ENCODE results near the gene ZYX. TPM values are rescaled to one million over a fixed set of nuclear protein-coding genes. Genes with fewer than 3 reads are reported as not detected.
"Not testable (repeated sequence)": the region's sequence is repeated elsewhere in the genome, so short reads cannot be mapped to it uniquely, and the experiment has no call there.

The ZYX gene
- polyA plus RNA-seq, 2 of the 4 experiments (the other 2 are of a cell fraction): 13.3 to 109 TPM

GRCh38 chr7:143419880-143420279 lies 38.7 kb downstream of the ZYX start (continued):
- no peak for TF ChIP-seq CTCF (IDR thresholded peaks at IDR 0.05)
- no peak for TF ChIP-seq PHF8 (IDR thresholded peaks at IDR 0.05; ENCODE audit: borderline replicate concordance, low read depth)
- no peak for TF ChIP-seq E2F6 (IDR thresholded peaks at IDR 0.05; ENCODE audit: borderline replicate concordance, low read depth)

DNA sequence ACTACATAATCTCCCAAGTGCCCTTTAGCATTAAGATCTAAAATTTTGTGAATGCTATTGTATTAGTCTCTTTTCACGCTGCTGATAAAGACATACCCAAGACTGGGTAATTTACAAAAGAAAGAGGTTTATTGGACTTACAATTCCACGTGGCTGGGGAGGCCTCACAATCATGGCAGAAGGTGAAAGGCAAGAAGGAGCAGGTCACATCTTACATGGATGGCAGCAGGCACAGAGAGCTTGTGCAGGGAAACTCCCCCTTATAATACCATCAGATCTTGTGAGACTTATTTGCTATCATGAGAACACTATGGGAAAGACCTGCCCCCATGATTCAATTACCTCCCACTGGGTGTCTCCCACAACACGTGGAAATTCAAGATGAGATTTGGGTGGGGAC lies 39.5 kb downstream of the ZYX start:
- POLR2A ChIA-PET; H3K27ac ChIP-seq; H3K4me2 ChIP-seq; H3K9me3 ChIP-seq; H3K4me1 ChIP-seq; FAIRE-seq; ATAC-seq; DNase-seq (ENCODE audit: low read depth in 1 of 2, low spot score in 1 of 2); H3K4me3 ChIP-seq: not testable (repeated sequence)
- CTCF ChIA-PET: interaction anchor here (0.7 to 1.3 kb wide), 2 partner anchors 49 to 116 kb away, joined by 3 to 4 read pairs; no protein-coding TSS in a partner anchor
- 33% methylated on average over 3 of the region's 3 CpGs for WGBS (ENCODE audit: missing lambda C conversion rate)

DNA sequence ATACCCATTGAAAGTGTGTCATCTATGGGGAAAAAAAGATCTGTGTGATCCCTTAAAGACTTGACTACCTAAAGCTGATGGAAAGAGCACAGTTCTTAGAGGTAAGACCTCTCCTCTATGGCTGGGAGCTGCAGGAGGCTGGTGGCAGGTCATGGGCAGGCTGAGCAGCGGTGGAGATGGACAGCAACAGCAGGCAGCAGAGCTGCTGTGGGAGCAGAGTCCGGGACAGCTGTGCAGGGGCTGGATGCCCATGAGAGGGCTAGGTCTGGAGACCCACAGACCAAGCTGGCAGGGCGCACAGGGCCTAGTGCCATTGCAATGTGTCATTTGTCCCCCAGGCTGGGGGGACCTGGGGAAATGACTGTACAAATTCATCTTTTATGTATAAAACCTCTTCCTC lies 40.9 kb downstream of the ZYX start:
- FAIRE-seq (no peak), DNase-seq (ENCODE audit: low read depth in 1 of 2, low spot score in 1 of 2) (no peak), ATAC-seq (peak; percentile 31 to 48; a peak in 2 of 6 replicates)
- H3K27ac ChIP-seq: no peak overlapping the region
- no peak overlapping the region for H3K4me3 ChIP-seq
- TF ChIP-seq POLR2AphosphoS2 (conservative IDR thresholded peaks at IDR 0.05; ENCODE audit: low read length) (no peak), CHD4 (IDR thresholded peaks at IDR 0.05; ENCODE audit: borderline replicate concordance) (no peak), GATA3 (IDR thresholded peaks at IDR 0.05; ENCODE audit: borderline replicate concordance) (no peak), JUN (IDR thresholded peaks at IDR 0.05) (no peak), RFX5 (IDR thresholded peaks at IDR 0.05) (no peak), EHMT2 (IDR thresholded peaks at IDR 0.05; ENCODE audit: low read depth) (no peak), ESRRA (IDR thresholded peaks at IDR 0.05; ENCODE audit: borderline replicate concordance, low read length) (no peak), HOXA7 (CRISPR knock-in tag; IDR thresholded peaks at IDR 0.05) (no peak), FOXS1 (CRISPR knock-in tag; IDR thresholded peaks at IDR 0.05) (no peak), MYC (IDR thresholded peaks at IDR 0.05; ENCODE audit: borderline replicate concordance, low read length) (no peak), NPAS2 (CRISPR knock-in tag; IDR thresholded peaks at IDR 0.05; ENCODE audit: borderline replicate concordance) (no peak), HOXB5 (CRISPR knock-in tag; IDR thresholded peaks at IDR 0.05) (no peak), CTCF (IDR thresholded peaks at IDR 0.05) (no peak), BHLHE40 (IDR thresholded peaks at IDR 0.05; ENCODE audit: low read depth, low read length) (no peak)
- TF ChIP-seq, protein P1, sequence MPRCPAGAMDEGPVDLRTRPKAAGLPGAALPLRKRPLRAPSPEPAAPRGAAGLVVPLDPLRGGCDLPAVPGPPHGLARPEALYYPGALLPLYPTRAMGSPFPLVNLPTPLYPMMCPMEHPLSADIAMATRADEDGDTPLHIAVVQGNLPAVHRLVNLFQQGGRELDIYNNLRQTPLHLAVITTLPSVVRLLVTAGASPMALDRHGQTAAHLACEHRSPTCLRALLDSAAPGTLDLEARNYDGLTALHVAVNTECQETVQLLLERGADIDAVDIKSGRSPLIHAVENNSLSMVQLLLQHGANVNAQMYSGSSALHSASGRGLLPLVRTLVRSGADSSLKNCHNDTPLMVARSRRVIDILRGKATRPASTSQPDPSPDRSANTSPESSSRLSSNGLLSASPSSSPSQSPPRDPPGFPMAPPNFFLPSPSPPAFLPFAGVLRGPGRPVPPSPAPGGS (IDR thresholded peaks at IDR 0.05): no peak
- H3K9me3 ChIP-seq: 0 out of 3 replicates have a peak, but pooled peaks cover 3% of the 10 kb centered on the region
- 47% methylated on average over 3 of the region's 3 CpGs for WGBS (ENCODE audit: missing lambda C conversion rate)
- no peaks in the 10 kb centered on the region; the same call in 2 of the 3 replicates for H3K4me1 ChIP-seq
- H3K4me2 ChIP-seq: no peak overlapping the region
- CTCF ChIA-PET: interaction anchor here (0.5 to 1.4 kb wide), 7 partner anchors 12 to 835 kb away, joined by 3 to 4 read pairs (median 3); no protein-coding TSS in a partner anchor
- POLR2A ChIA-PET: no interaction called here

GRCh38 chr7:143424476-143424875 lies 43.3 kb downstream of the ZYX start:
- H3K9me3 ChIP-seq; H3K4me2 ChIP-seq; POLR2A ChIA-PET; H3K27ac ChIP-seq; ATAC-seq; DNase-seq (ENCODE audit: low read depth in 1 of 2, low spot score in 1 of 2); FAIRE-seq; H3K4me3 ChIP-seq; H3K4me1 ChIP-seq: not testable (repeated sequence)
- CTCF ChIA-PET: interaction anchor here (0.8 to 1.6 kb wide), 2 partner anchors 18 to 184 kb away, joined by 3 to 6 read pairs; no protein-coding TSS in a partner anchor
- WGBS (ENCODE audit: missing lambda C conversion rate): 87% methylated on average over 12 of the region's 34 CpGs
